HEK293T (cell line): ENCODE measurements around the gene SRGAP1.

Source experiments
- FOXA1 ChIP-seq: fragments of 450-650 bp; IDR thresholded peaks from 2 replicates; pipeline ENCODE4 v1.6.1; 2016; ENCODE audit warnings: mild to moderate bottlenecking
- ZNF384 ChIP-seq: fragments of 450-650 bp; IDR thresholded peaks from 2 replicates; pipeline ENCODE4 v1.6.1; 2016

DNA sequence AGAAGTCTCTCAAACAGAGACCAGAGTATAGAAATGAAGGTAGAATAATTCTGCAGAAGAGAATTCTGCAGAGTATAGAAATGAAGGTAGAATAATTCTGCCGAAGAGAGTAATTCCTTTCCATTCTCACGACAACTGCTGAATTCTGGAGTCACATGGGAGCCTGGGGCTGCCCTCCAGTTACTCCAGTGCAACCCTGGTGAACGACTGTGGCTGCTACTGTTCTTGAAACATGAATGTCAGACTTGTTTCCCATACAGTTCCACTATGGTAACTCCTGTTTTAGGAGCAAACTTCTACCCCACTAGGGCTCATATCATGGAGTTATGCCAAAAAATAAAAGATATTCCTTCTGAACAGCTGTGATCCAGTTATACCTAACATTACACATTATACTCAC, 213.2 kb downstream of the SRGAP1 start:
- TF ChIP-seq ZNF384: no peak
- no peak for TF ChIP-seq FOXA1
